DMS 273 (cell line): ENCODE results near the gene SSBP4.
"Not testable (repeated sequence)": the region's sequence is repeated elsewhere in the genome, so short reads cannot be mapped to it uniquely, and the experiment has no call there.

Source experiments
- DNase-seq: peaks from one replicate; lab custom pipeline; 2025; ENCODE audit not compliant: unreplicated experiment; lab: John Stamatoyannopoulos, UW

The SSBP4 gene

GRCh38 chr19:18392926-18393325 lies 26.3 kb upstream of the SSBP4 start:
- no peak for DNase-seq

- no peak for DNase-seq
Observed at GRCh38 chr19:18393836-18394235, 25.4 kb upstream of the SSBP4 start.

- DNase-seq = no peak
Observed at GRCh38 chr19:18396471-18397241, 22.5 kb upstream of the SSBP4 start.

GRCh38 chr19:18397242-18398202 lies 21.7 kb upstream of the SSBP4 start, which contains the start of gene LRRC25:
LRRC25 (minus strand) TSS chr19:18397622; CDS start chr19:18396963, 659 bp downstream.
- peak; percentile 71 for DNase-seq

GRCh38 chr19:18399008-18399407 lies 20.2 kb upstream of the SSBP4 start:
- DNase-seq = no peak

- peak; percentile 69 for DNase-seq
Observed at GRCh38 chr19:18401580-18402112, 17.6 kb upstream of the SSBP4 start.

GRCh38 chr19:18402455-18403248 lies 16.5 kb upstream of the SSBP4 start:
- not testable (repeated sequence) for DNase-seq

GRCh38 chr19:18405754-18406153 lies 13.4 kb upstream of the SSBP4 start:
- not testable (repeated sequence) for DNase-seq

- DNase-seq = no peak
Observed at GRCh38 chr19:18406749-18407148, 12.4 kb upstream of the SSBP4 start.

GRCh38 chr19:18408053-18408476 lies 11.1 kb upstream of the SSBP4 start:
- peak; percentile 68 for DNase-seq

- no peak for DNase-seq
Observed at GRCh38 chr19:18412610-18413239, 6.5 kb upstream of the SSBP4 start.

GRCh38 chr19:18414504-18415177 lies 4.6 kb upstream of the SSBP4 start:
- DNase-seq = peak; percentile 49

GRCh38 chr19:18415178-18415867 lies 3.9 kb upstream of the SSBP4 start:
- peak; percentile 62 for DNase-seq

- peak; percentile 91 for DNase-seq
Observed at GRCh38 chr19:18416778-18417249, 2.4 kb upstream of the SSBP4 start.

- peak; percentile 89 for DNase-seq
Observed at GRCh38 chr19:18417250-18418028, 1.8 kb upstream of the SSBP4 start.

- no peak for DNase-seq
Observed at GRCh38 chr19:18418029-18418482, 1.1 kb upstream of the SSBP4 start.

- no peak for DNase-seq
Observed at GRCh38 chr19:18418483-18419194, 559 bp upstream of the SSBP4 start.
